Testis (tissue), 2 donors: ENCODE results near the gene CHKB.

Source experiments
- CTCF ChIP-seq, 3 experiments: fragments of 450-650 bp in 2 of 3; fragments of 200-600 bp in 1 of 3; sonication (generic) in 1 of 3; IDR thresholded peaks; one replicate each; pipeline ENCODE4 v1.5.1; 2016 to 2019; ENCODE audit warnings: antibody characterized with exemption in 3 of 3, mild to moderate bottlenecking in 2 of 3, moderate library complexity in 1 of 3
- POLR2A ChIP-seq: fragments of 450-650 bp; IDR thresholded peaks from one replicate; pipeline ENCODE4 v1.6.1; 2017; ENCODE audit warnings: antibody characterized with exemption, mild to moderate bottlenecking, moderate library complexity

- TF ChIP-seq CTCF (IDR thresholded peaks at IDR 0.05) (no peak), POLR2A (no peak)
Measured at GRCh38 chr22:50625131-50625567, 42.5 kb upstream of the CHKB start.
